Measurements from ENCODE around the gene LRRC18.

DNA sequence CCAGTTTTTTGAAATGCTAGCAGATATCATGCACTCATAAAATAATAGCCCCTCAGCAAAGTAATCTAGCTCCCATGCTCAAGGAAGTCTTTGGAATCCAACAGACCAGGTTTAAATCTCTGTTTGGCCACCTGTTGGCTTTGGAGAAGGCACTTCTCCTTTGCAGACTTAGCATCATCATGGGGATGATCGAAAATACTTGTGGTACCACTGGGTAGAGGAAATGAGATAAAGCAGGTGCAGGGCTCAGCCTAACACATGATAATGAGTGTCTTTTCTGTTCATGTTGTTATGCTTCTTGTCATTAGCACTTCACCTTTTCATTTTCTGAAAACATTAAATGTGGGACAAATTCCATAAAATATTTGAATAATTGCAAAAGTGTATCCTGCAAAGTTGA lies 67.4 kb downstream of the LRRC18 start:
- no peak for TF ChIP-seq POLR2AphosphoS5 (IDR thresholded peaks at IDR 0.05; ENCODE audit: low read depth, low read length)
- TF ChIP-seq TAF1 (IDR thresholded peaks at IDR 0.05; ENCODE audit: borderline replicate concordance, insufficient read depth, low read length): no peak
- no peak for TF ChIP-seq FOXP2 (optimal IDR thresholded peaks at IDR 0.05; ENCODE audit: borderline replicate concordance, extremely low read depth, extremely low read length, insufficient read depth)
- no peak for TF ChIP-seq REST (IDR thresholded peaks at IDR 0.05; ENCODE audit: insufficient read depth in 1 of 2, low read depth in 2 of 2, low read length in 2 of 2)
- no peak for TF ChIP-seq SIN3A (IDR thresholded peaks at IDR 0.05; ENCODE audit: borderline replicate concordance, insufficient read depth, low read length)

All from PFSK-1 (cell line).